B cell (primary cell): ENCODE results near the gene CCNB1IP1. TPM values are rescaled to one million over a fixed set of nuclear protein-coding genes. Genes with fewer than 3 reads are reported as not detected.

Experiments used
- ATAC-seq: fragments of 200-7000 bp; cut with Tn5 transposase; one replicate; pipeline ENCODE4 v1.10.0; 2021; ENCODE audit warnings: low read depth, mild to moderate bottlenecking, moderate number of reproducible peaks, moderate library complexity
- CTCF ChIA-PET: fragments of 350-600 bp; sonication (Branson Sonifier 250); formaldehyde crosslinking; loops from one replicate; lab custom pipeline; 2021; ENCODE audit warnings: antibody characterized with exemption, inconsistent platforms; lab: Charles Lee
- POLR2A ChIA-PET: fragments of 350-600 bp; sonication (Branson Sonifier 250); formaldehyde crosslinking; loops from one replicate; lab custom pipeline; 2021; ENCODE audit warnings: antibody characterized with exemption; lab: Charles Lee
- DNase-seq: peaks from one replicate; pipeline ENCODE4 v3.0.0; 2013
- H2AFZ ChIP-seq: 2 replicates; pipeline ENCODE4 v1.6.1; 2012; ENCODE audit warnings: mild to moderate bottlenecking, low read depth, low read length; ENCODE audit not compliant: insufficient read depth, poor library complexity, severe bottlenecking
- H3K27ac ChIP-seq, 2 donors: 1 replicate in 1 of 2; 2 replicates in 1 of 2; pipeline ENCODE4 v1.5.1; 2012 to 2013; ENCODE audit warnings: low read length in 2 of 2, mild to moderate bottlenecking in 2 of 2, moderate library complexity in 1 of 2
- H3K27me3 ChIP-seq, 4 experiments: fragments of 200-600 bp in 1 of 4; sonication (generic) in 1 of 4; replicated peaks in 1 of 4; 1 replicate in 2 of 4; 2 replicates in 2 of 4; pipeline versions ENCODE4 v1.6.1 to v1.7.0; 2013 to 2016; ENCODE audit warnings: low read length in 3 of 4, mild to moderate bottlenecking in 2 of 4, mixed read lengths in 1 of 4, moderate library complexity in 1 of 4; ENCODE audit not compliant: insufficient read depth in 4 of 4, control insufficient read depth in 3 of 4; ENCODE audit errors: control extremely low read depth in 1 of 4
- H3K36me3 ChIP-seq, 2 experiments: replicated peaks in 1 of 2; 1 replicate in 1 of 2; 2 replicates in 1 of 2; pipeline versions ENCODE4 v1.6.1 to v1.7.1; 2013; ENCODE audit warnings: low read length in 1 of 2; ENCODE audit not compliant: insufficient read depth in 2 of 2, control insufficient read depth in 1 of 2; ENCODE audit errors: control extremely low read depth in 1 of 2, extremely low read depth in 1 of 2
- H3K4me1 ChIP-seq, 2 donors: fragments of 200-600 bp in 1 of 2; sonication (generic) in 1 of 2; 1 replicate in 1 of 2; 2 replicates in 1 of 2; pipeline versions ENCODE4 v1.5.1 to v1.6.1; 2013 to 2017; ENCODE audit warnings: low read length in 2 of 2; ENCODE audit not compliant: control insufficient read depth in 2 of 2, insufficient read depth in 2 of 2
- H3K4me2 ChIP-seq: replicated peaks from 2 replicates; pipeline ENCODE3; 2012; ENCODE audit warnings: mild to moderate bottlenecking, low read depth, low read length; ENCODE audit not compliant: poor library complexity, severe bottlenecking
- H3K4me3 ChIP-seq, 5 experiments: fragments of 200-600 bp in 1 of 5; sonication (generic) in 1 of 5; 1 replicate in 3 of 5; 2 replicates in 2 of 5; pipeline versions ENCODE4 v1.5.1 to v1.7.0; 2011 to 2016; ENCODE audit warnings: low read length in 4 of 5, mild to moderate bottlenecking in 4 of 5, low read depth in 2 of 5, control low read depth in 1 of 5, moderate library complexity in 1 of 5; ENCODE audit not compliant: insufficient read depth in 1 of 5; ENCODE audit errors: control extremely low read depth in 1 of 5, extremely low read depth in 1 of 5
- H3K79me2 ChIP-seq: fragments of 200-600 bp; sonication (generic); one replicate; pipeline ENCODE4 v1.6.0; 2016; ENCODE audit warnings: low read length; ENCODE audit not compliant: control insufficient read depth, insufficient read depth
- H3K9ac ChIP-seq: fragments of 200-600 bp; sonication (generic); 2 replicates; pipeline ENCODE4 v1.6.1; 2017; ENCODE audit warnings: mild to moderate bottlenecking, low read length, moderate library complexity
- H3K9me3 ChIP-seq, 3 donors: one replicate each; pipeline versions ENCODE4 v1.6.1 to v1.7.1; 2013; ENCODE audit warnings: low read length in 2 of 3; ENCODE audit not compliant: control insufficient read depth in 2 of 3, insufficient read depth in 1 of 3; ENCODE audit errors: control extremely low read depth in 1 of 3
- H4K20me1 ChIP-seq: 2 replicates; pipeline ENCODE4 v1.6.0; 2012; ENCODE audit warnings: mild to moderate bottlenecking, low read length; ENCODE audit not compliant: insufficient read depth, control insufficient read depth, poor library complexity, severe bottlenecking
- H3K27ac Mint-ChIP-seq: one replicate; pipeline ENCODE4 v1.8.0; 2021; ENCODE audit warnings: mixed read lengths
- H3K27me3 Mint-ChIP-seq: one replicate; pipeline ENCODE4 v1.8.0; 2021; ENCODE audit warnings: mixed read lengths
- H3K4me1 Mint-ChIP-seq: one replicate; pipeline ENCODE4 v1.8.0; 2021; ENCODE audit warnings: mixed read lengths
- H3K4me3 Mint-ChIP-seq: one replicate; pipeline ENCODE4 v1.8.0; 2021; ENCODE audit warnings: mixed read lengths
- H3K9me3 Mint-ChIP-seq: one replicate; pipeline ENCODE4 v1.8.0; 2022; ENCODE audit warnings: mixed read lengths; ENCODE audit not compliant: insufficient read depth
- EZH2 ChIP-seq: IDR thresholded peaks from 2 replicates; pipeline ENCODE4 v1.6.1; 2012; ENCODE audit warnings: borderline replicate concordance, low read depth, mild to moderate bottlenecking, moderate library complexity, low read length; ENCODE audit not compliant: insufficient read depth, poor library complexity, severe bottlenecking
- WGBS: methylation state at CpG from one replicate; pipeline ENCODE4 v1.1.5; 2013; ENCODE audit warnings: missing lambda C conversion rate; ENCODE audit not compliant: insufficient coverage; 5-methylcytosine and 5-hydroxymethylcytosine counted together
- intact Hi-C: fragments of 100-400 bp; cut with micrococcal nuclease; formaldehyde crosslinking; loops from one replicate; pipeline ENCODE4 v1.10.0; 2022
- polyA plus RNA-seq: library from polyadenylated mRNA; depleted of rRNA; stranded (reverse); fragments of >200 nt; gene quantifications from 2 replicates; pipeline ENCODE4 v1.2.3, GENCODE V29; 2012
- small RNA-seq: library from RNA; depleted of rRNA; stranded (forward); fragments of <200 nt; gene quantifications from one replicate; pipeline ENCODE3, GENCODE V24; 2012; ENCODE audit warnings: low replicate concordance, low read depth; ENCODE audit not compliant: insufficient read length
- total RNA-seq, 2 donors: library from RNA; stranded (reverse); fragments of 120-200 nt in 1 of 2; gene quantifications; 1 replicate in 1 of 2; 2 replicates in 1 of 2; pipeline versions ENCODE4 v1.2.3 to v1.2.4, GENCODE V29; 2013 to 2022
- TF ChIP-seq, protein P1 (sequence below): fragments of 200-600 bp; IDR thresholded peaks from one replicate; pipeline ENCODE4 v1.8.0; 2022; ENCODE audit warnings: antibody characterized with exemption, mild to moderate bottlenecking

The CCNB1IP1 gene
- total and polyA plus RNA-seq, 2 donors (not counting 1 experiment from before 2014, with no cell fraction given), result 24.7 to 48.8 TPM

DNA sequence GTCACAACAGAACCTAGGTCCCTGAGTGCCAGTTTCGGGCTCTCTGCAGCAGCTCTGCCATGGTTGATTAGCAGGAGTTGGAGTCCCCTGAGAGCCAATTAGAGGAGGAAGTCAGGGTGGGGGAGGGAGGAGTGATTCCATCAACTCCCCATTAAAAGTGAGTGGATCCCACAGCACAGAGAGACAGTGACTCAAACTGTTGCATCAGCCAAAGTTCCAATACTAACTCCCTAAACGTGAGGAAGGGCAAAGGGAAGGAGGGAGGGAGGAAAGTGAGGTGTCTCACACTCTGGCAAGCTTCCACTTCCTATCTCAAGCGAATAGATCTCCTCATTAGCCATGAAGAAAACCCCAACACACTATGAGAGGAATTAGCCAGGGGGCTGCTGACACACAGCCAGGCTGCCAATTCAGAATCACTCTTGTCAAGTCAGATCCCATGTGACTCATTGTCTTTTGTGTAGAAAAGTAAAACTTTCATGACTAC lies 70.4 kb downstream of the CCNB1IP1 start:
- ChIA-PET POLR2A (no interaction called here), CTCF (no interaction called here)
- H3K27me3 ChIP-seq, result no peaks in the 10 kb centered on the region
- H3K27ac ChIP-seq, result no peak overlapping the region
- H3K4me2 ChIP-seq, result no peak overlapping the region
- H3K27me3 Mint-ChIP-seq, result no peaks in the 10 kb centered on the region
- no CpG with 5 or more reads among the region's 3 CpGs for WGBS
- no peak overlapping the region for H3K27ac Mint-ChIP-seq
- peaks cover 8% of the 10 kb centered on the region for H3K4me1 Mint-ChIP-seq
- intact Hi-C loops, result no loop called here
- H3K9me3 Mint-ChIP-seq, result no peaks in the 10 kb centered on the region
- TF ChIP-seq EZH2, result no peak
- TF ChIP-seq, protein P1, sequence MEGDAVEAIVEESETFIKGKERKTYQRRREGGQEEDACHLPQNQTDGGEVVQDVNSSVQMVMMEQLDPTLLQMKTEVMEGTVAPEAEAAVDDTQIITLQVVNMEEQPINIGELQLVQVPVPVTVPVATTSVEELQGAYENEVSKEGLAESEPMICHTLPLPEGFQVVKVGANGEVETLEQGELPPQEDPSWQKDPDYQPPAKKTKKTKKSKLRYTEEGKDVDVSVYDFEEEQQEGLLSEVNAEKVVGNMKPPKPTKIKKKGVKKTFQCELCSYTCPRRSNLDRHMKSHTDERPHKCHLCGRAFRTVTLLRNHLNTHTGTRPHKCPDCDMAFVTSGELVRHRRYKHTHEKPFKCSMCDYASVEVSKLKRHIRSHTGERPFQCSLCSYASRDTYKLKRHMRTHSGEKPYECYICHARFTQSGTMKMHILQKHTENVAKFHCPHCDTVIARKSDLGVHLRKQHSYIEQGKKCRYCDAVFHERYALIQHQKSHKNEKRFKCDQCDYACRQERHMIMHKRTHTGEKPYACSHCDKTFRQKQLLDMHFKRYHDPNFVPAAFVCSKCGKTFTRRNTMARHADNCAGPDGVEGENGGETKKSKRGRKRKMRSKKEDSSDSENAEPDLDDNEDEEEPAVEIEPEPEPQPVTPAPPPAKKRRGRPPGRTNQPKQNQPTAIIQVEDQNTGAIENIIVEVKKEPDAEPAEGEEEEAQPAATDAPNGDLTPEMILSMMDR, result no peak
- ATAC-seq (no peak), DNase-seq (no peak)
- no peaks in the 10 kb centered on the region for H3K36me3 ChIP-seq
- no peak overlapping the region for H2AFZ ChIP-seq
- no peaks in the 10 kb centered on the region for H3K79me2 ChIP-seq
- H4K20me1 ChIP-seq, result no peaks in the 10 kb centered on the region
- H3K9me3 ChIP-seq, result no peaks in the 10 kb centered on the region
- H3K4me3 Mint-ChIP-seq, result no peak overlapping the region
- H3K4me1 ChIP-seq, result peaks cover 0 to 3% of the 10 kb centered on the region in 2 donors
- no peak overlapping the region for H3K4me3 ChIP-seq
- no peak overlapping the region for H3K9ac ChIP-seq

Small RNA genes within 50 kb of the gene (small RNA-seq; reads per million reads assigned to genes)
- gene SNORA79B (18.0 reads per million, percentile 89 among the genes with 10 or more reads in this experiment), gene SNORD126 (782 reads per million, percentile 98 among the genes with 10 or more reads in this experiment)

Other genes starting within 250 kb of the CCNB1IP1 start
- not detected in 2 replicates for gene OR4K17, start 222.5 kb downstream of the CCNB1IP1 start, total RNA-seq
- not detected in 2 replicates for gene OR4K17, start 222.5 kb downstream of the CCNB1IP1 start, polyA plus RNA-seq
- gene OR4N5, start 194.5 kb downstream of the CCNB1IP1 start, total RNA-seq, result not detected in 2 replicates
- gene OR4N5, start 194.5 kb downstream of the CCNB1IP1 start, polyA plus RNA-seq, result not detected in 2 replicates
- gene OR11G2, start 142.4 kb downstream of the CCNB1IP1 start, total RNA-seq, result not detected in 2 replicates
- not detected in 2 replicates for gene OR11G2, start 142.4 kb downstream of the CCNB1IP1 start, polyA plus RNA-seq
- not detected in 2 replicates for gene OR11H6, start 109.6 kb downstream of the CCNB1IP1 start, total RNA-seq
- not detected in 2 replicates for gene OR11H6, start 109.6 kb downstream of the CCNB1IP1 start, polyA plus RNA-seq
- gene OR11H7, start 104.3 kb downstream of the CCNB1IP1 start, total RNA-seq, result not detected in 2 replicates
- not detected in 2 replicates for gene OR11H7, start 104.3 kb downstream of the CCNB1IP1 start, polyA plus RNA-seq
- gene OR11H4, start 94.0 kb downstream of the CCNB1IP1 start, total RNA-seq, result not detected in 2 replicates
- not detected in 2 replicates for gene OR11H4, start 94.0 kb downstream of the CCNB1IP1 start, polyA plus RNA-seq
- 37.5 and 38.8 TPM in 2 replicates for gene TTC5, start 27.3 kb downstream of the CCNB1IP1 start, total RNA-seq
- gene TTC5, start 27.3 kb downstream of the CCNB1IP1 start, polyA plus RNA-seq, result 6.9 and 8.2 TPM in 2 replicates
- gene PARP2, start 10.4 kb upstream of the CCNB1IP1 start, total RNA-seq, result 17.4 and 22.4 TPM in 2 replicates
- gene PARP2, start 10.4 kb upstream of the CCNB1IP1 start, polyA plus RNA-seq, result 17.0 and 19.8 TPM in 2 replicates
- 123 and 143 TPM in 2 replicates for gene TEP1, start 80.2 kb upstream of the CCNB1IP1 start, total RNA-seq
- 67.3 and 69.9 TPM in 2 replicates for gene TEP1, start 80.2 kb upstream of the CCNB1IP1 start, polyA plus RNA-seq
- 0.20 and 0.27 TPM in 2 replicates for gene KLHL33, start 102.9 kb upstream of the CCNB1IP1 start, total RNA-seq
- gene KLHL33, start 102.9 kb upstream of the CCNB1IP1 start, polyA plus RNA-seq, result 0.25 and 0.36 TPM in 2 replicates
- 115 and 117 TPM in 2 replicates for gene OSGEP, start 121.5 kb upstream of the CCNB1IP1 start, total RNA-seq
- 156 and 274 TPM in 2 replicates for gene OSGEP, start 121.5 kb upstream of the CCNB1IP1 start, polyA plus RNA-seq
- gene APEX1, start 121.9 kb upstream of the CCNB1IP1 start, total RNA-seq, result 103 and 111 TPM in 2 replicates
- 169 and 251 TPM in 2 replicates for gene APEX1, start 121.9 kb upstream of the CCNB1IP1 start, polyA plus RNA-seq
- 97.5 and 101 TPM in 2 replicates for gene PIP4P1, start 128.2 kb upstream of the CCNB1IP1 start, total RNA-seq
- gene PIP4P1, start 128.2 kb upstream of the CCNB1IP1 start, polyA plus RNA-seq, result 183 and 284 TPM in 2 replicates
- 38.9 and 42.0 TPM in 2 replicates for gene PNP, start 136.1 kb upstream of the CCNB1IP1 start, total RNA-seq
- 93.0 and 119 TPM in 2 replicates for gene PNP, start 136.1 kb upstream of the CCNB1IP1 start, polyA plus RNA-seq
- 1.2 and 1.7 TPM in 2 replicates for gene RNASE10, start 172.3 kb upstream of the CCNB1IP1 start, total RNA-seq
- gene RNASE10, start 172.3 kb upstream of the CCNB1IP1 start, polyA plus RNA-seq, result 0.10 TPM in 1 of 2 replicates, not detected in the other
- gene RNASE9, start 227.8 kb upstream of the CCNB1IP1 start, total RNA-seq, result not detected in 2 replicates
- gene RNASE9, start 227.8 kb upstream of the CCNB1IP1 start, polyA plus RNA-seq, result not detected in 2 replicates